Left ventricle myocardium inferior (tissue), 1 donor: ENCODE data around the gene PSAPL1. TPM values are rescaled to one million over a fixed set of nuclear protein-coding genes. Genes with fewer than 3 reads are reported as not detected.

ENCODE experiments used
- DNase-seq: peaks from one replicate; pipeline ENCODE4 v3.0.0-alpha.2; 2020
- H3K27ac ChIP-seq: fragments of 200-600 bp; replicated peaks from 2 replicates; pipeline ENCODE4 v1.8.0; 2021
- H3K27me3 ChIP-seq: fragments of 200-600 bp; 2 replicates; pipeline ENCODE4 v1.8.0; 2021; ENCODE audit warnings: low read depth
- H3K36me3 ChIP-seq: fragments of 200-600 bp; 2 replicates; pipeline ENCODE4 v1.8.0; 2021
- H3K4me1 ChIP-seq: fragments of 200-600 bp; 2 replicates; pipeline ENCODE4 v1.8.0; 2021
- H3K4me3 ChIP-seq: fragments of 200-600 bp; 2 replicates; pipeline ENCODE4 v1.8.0; 2021; ENCODE audit warnings: mild to moderate bottlenecking, moderate library complexity
- H3K9me3 ChIP-seq: fragments of 200-600 bp; replicated peaks from 2 replicates; pipeline ENCODE4 v1.8.0; 2021
- intact Hi-C: fragments of 100-400 bp; cut with micrococcal nuclease; formaldehyde crosslinking; loops from one replicate; pipeline ENCODE4 v1.11.0; 2022
- total RNA-seq: library from RNA; stranded (reverse); fragmentation: NEBNext Ultra II Directional; extraction: Animal tissue kit (Norgen Biotek cat#: 25700); gene quantifications from one replicate; pipeline ENCODE4 v1.2.1, GENCODE V29; 2021
- TF ChIP-seq, protein P1 (sequence below): fragments of 200-600 bp; IDR thresholded peaks from 2 replicates; pipeline ENCODE4 v1.8.0; 2021; ENCODE audit warnings: antibody characterized with exemption, mild to moderate bottlenecking, borderline replicate concordance
- donor health status: DM: no; HTN: yes; CAD: no; lungs with severe emphysema.

PSAPL1 gene
- total RNA-seq, 1 donor from 2014 or later: not detected

DNA sequence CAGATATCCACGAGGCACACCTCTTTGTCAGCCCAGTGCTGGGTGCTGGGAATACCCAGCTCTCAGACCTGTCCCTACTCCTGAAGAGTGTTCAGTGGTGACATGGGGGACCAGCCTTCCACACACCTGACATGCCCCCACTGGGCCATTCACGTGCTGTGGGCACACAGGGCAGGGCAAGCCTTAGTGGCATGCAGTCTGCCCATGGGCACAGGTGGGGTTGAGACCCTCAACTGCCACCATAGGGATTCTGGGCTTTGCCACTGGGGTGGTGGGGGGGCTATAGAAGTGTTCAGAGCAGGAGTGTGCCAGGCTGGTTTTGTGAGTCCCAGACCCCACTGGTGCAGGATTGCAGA is 16.7 kb upstream of the PSAPL1 start:
- Histone ChIP-seq H3K36me3 (no peaks in the 10 kb centered on the region), H3K27me3 (peaks cover 8% of the 10 kb centered on the region), H3K9me3 (no peaks in the 10 kb centered on the region), H3K4me3 (no peak overlapping the region), H3K27ac (no peak overlapping the region), H3K4me1 (no peaks in the 10 kb centered on the region)
- intact Hi-C loops: no loop called here
- TF ChIP-seq, protein P1, sequence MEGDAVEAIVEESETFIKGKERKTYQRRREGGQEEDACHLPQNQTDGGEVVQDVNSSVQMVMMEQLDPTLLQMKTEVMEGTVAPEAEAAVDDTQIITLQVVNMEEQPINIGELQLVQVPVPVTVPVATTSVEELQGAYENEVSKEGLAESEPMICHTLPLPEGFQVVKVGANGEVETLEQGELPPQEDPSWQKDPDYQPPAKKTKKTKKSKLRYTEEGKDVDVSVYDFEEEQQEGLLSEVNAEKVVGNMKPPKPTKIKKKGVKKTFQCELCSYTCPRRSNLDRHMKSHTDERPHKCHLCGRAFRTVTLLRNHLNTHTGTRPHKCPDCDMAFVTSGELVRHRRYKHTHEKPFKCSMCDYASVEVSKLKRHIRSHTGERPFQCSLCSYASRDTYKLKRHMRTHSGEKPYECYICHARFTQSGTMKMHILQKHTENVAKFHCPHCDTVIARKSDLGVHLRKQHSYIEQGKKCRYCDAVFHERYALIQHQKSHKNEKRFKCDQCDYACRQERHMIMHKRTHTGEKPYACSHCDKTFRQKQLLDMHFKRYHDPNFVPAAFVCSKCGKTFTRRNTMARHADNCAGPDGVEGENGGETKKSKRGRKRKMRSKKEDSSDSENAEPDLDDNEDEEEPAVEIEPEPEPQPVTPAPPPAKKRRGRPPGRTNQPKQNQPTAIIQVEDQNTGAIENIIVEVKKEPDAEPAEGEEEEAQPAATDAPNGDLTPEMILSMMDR: no peak
- DNase-seq: no peak

DNA sequence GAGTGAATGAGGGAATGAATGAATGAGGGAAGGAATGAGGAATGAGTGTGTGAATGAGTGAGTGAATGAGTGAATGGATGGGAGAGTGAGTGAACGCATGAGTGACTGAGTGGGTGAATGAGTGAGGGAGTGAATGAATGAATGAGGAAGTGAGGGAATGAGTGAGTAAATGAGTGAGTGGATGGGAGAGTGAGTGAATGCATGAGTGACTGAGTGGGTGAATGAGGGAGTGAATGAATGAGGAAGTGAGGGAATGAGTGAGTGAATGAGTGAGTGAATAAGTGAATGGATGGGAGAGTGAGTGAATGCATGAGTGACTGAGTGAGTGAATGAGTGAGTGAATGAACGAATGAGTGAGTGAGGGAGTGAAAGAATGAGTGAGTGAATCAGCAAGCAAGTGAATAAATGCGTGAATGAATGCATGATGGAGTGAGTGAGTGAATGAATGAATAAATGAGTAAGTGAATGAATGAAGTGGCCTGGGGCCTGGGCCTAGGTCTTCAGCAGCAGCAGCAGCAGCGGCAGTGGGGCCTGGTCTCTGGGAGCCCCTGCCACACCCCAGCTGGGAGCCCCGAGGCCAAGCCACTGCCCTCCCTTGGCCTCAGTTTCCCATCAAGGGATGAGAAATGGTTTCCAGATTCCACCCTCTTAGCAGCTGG is 16.2 kb upstream of the PSAPL1 start:
- TF ChIP-seq, protein P1: no peak
- no peaks in the 10 kb centered on the region for H3K9me3 ChIP-seq
- H3K4me1 ChIP-seq: no peaks in the 10 kb centered on the region
- DNase-seq: no peak
- H3K36me3 ChIP-seq: no peaks in the 10 kb centered on the region
- H3K4me3 ChIP-seq: no peak overlapping the region
- no peak overlapping the region for H3K27ac ChIP-seq
- intact Hi-C loops: no loop called here
- H3K27me3 ChIP-seq: peaks cover 13% of the 10 kb centered on the region

DNA sequence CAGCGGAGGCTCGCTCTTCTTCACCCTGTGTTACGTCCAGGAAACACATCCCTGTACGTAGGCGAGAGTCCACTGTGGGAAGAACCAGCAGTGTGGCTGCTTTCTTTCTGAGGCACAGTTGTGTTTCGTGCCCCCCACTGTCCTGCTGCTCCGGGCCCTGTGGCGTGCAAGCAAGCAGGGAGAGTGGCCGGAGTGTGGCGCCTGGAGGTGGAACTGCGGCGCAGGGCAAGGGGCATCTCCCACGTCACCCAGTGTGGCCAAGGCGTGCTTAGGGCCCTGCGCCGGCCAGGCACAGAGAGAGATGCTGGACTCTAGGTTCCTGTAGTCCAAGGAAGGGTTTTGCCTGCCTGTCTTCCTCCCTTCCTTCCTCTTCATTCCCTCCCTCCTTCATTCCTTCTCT is 13.3 kb upstream of the PSAPL1 start:
- TF ChIP-seq, protein P1: no peak
- H3K9me3 ChIP-seq: no peaks in the 10 kb centered on the region
- intact Hi-C loops: no loop called here
- H3K27me3 ChIP-seq: peaks cover 37% of the 10 kb centered on the region
- no peak overlapping the region for H3K4me3 ChIP-seq
- no peaks in the 10 kb centered on the region for H3K4me1 ChIP-seq
- H3K36me3 ChIP-seq: no peaks in the 10 kb centered on the region
- H3K27ac ChIP-seq: no peak overlapping the region
- DNase-seq: no peak

DNA sequence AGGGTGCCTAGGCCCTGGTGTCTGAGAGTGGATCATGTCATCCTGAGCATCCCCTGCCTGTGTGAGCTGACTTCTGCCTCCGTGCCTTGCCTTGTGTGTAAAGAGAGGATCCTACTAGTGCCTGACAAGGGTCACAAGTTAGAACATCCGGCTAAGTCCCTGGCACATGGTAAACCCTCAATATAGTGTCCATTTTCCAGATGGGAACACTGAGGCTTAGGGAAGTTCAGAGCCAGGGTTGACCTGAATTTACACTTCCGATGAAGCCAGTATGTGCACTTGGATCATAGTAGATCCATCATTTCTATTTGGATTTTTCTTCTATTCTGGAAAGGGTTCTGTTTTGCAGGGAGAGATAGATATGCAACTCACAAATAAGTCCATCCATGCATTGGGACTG is 12.5 kb upstream of the PSAPL1 start:
- peaks cover 37% of the 10 kb centered on the region for H3K27me3 ChIP-seq
- TF ChIP-seq, protein P1: no peak
- no peak for DNase-seq
- H3K27ac ChIP-seq: no peak overlapping the region
- H3K36me3 ChIP-seq: no peaks in the 10 kb centered on the region
- no peaks in the 10 kb centered on the region for H3K9me3 ChIP-seq
- intact Hi-C loops: no loop called here
- no peaks in the 10 kb centered on the region for H3K4me1 ChIP-seq
- no peak overlapping the region for H3K4me3 ChIP-seq

DNA sequence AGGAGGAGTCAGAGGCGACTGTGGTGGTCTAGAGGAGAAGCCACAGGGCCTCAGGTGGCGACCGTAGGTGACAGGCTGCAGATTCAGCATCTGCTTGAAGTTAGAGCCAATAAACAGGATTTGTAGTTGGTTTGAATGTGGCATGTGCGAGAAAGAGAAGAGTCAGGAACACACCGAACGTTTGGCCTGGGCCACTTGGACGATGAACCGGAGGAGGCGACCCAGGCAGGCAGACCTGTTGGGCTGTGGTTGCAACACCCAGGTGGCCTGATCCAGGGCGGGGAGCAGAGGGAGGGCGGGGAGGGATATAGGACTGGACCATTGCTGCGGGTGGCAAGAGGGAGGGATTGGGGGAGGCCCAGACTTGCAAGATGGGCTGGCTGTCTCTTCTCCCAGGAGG is 10.0 kb upstream of the PSAPL1 start:
- TF ChIP-seq, protein P1: no peak
- Histone ChIP-seq H3K36me3 (no peaks in the 10 kb centered on the region), H3K9me3 (no peaks in the 10 kb centered on the region), H3K27me3 (peaks cover 54% of the 10 kb centered on the region), H3K4me3 (no peak overlapping the region), H3K4me1 (no peaks in the 10 kb centered on the region), H3K27ac (no peak overlapping the region)
- no peak for DNase-seq
- intact Hi-C loops: no loop called here
